ENCODE results near the gene SEC14L3. TPM values are rescaled to one million over a fixed set of nuclear protein-coding genes. Genes with fewer than 3 reads are reported as not detected.

Gene SEC14L3
- total and polyA plus RNA-seq, 10 of the 15 experiments (the other 5 are each of a cell fraction or from before 2014, with no cell fraction given) = 0.03 TPM; not detected in 9

DNA sequence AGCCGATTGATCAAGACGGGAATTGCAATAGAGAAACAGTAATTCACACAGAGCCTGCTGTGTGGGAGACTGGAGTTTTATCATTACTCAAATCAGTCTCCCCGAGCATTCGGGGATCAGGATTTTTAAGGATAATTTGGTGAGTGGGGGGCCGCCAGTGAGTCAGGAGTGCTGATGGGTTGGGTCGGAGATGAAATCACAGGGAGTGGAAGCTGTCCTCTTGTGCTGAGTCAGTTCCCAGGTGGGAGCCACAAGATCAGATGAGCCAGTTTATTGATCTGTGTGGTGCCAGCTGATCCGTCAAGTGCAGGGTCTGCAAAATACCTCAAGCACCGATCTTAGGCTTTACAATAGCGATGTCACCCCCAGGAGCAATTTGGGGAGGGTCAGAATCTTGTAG lies 30.7 kb downstream of the SEC14L3 start:
- DNase-seq (ENCODE audit: low read depth, low spot score) (no peak), ATAC-seq (no peak), FAIRE-seq (no peak)
- no peak overlapping the region for H3K4me3 ChIP-seq
- RAD21 ChIA-PET (ENCODE audit: unreplicated experiment) = no interaction called here
- H3K9ac ChIP-seq (ENCODE audit: control insufficient read depth, insufficient read depth, low read length) = no peak overlapping the region
- POLR2A ChIA-PET = interaction anchor here (0.6 to 1.6 kb wide), 2 partner anchors 17 to 34 kb away, joined by 4 read pairs; no protein-coding TSS in a partner anchor
- intact Hi-C loops (cut with micrococcal nuclease; ENCODE audit: unreplicated experiment) (no loop called here), in situ Hi-C loops (cut with MboI) (loop anchor here (10.0 kb wide), 1 partner anchor 314 kb away; no protein-coding TSS in a partner anchor)
- no peak overlapping the region for H3K4me2 ChIP-seq (ENCODE audit: control insufficient read depth, insufficient read depth)
- no peak overlapping the region for H3K27ac ChIP-seq (ENCODE audit: control insufficient read depth, insufficient read depth)
- no peaks in the 10 kb centered on the region for H3K79me2 ChIP-seq (ENCODE audit: control insufficient read depth, insufficient read depth, low read length)
- 66% methylated on average over 9 of the region's 9 CpGs for WGBS (ENCODE audit: insufficient coverage, insufficient replicate concordance, low lambda C conversion rate, missing lambda C conversion rate)
- SMC1A ChIA-PET (ENCODE audit: uncharacterized antibody, unreplicated experiment) = interaction anchor here (1.5 kb wide), 1 partner anchor 17 kb away, joined by 8 read pairs; the partner anchor contains the start of gene MTFP1
- H4K20me1 ChIP-seq (ENCODE audit: control insufficient read depth, insufficient read depth) = no peaks in the 10 kb centered on the region
- TF ChIP-seq, protein P1, sequence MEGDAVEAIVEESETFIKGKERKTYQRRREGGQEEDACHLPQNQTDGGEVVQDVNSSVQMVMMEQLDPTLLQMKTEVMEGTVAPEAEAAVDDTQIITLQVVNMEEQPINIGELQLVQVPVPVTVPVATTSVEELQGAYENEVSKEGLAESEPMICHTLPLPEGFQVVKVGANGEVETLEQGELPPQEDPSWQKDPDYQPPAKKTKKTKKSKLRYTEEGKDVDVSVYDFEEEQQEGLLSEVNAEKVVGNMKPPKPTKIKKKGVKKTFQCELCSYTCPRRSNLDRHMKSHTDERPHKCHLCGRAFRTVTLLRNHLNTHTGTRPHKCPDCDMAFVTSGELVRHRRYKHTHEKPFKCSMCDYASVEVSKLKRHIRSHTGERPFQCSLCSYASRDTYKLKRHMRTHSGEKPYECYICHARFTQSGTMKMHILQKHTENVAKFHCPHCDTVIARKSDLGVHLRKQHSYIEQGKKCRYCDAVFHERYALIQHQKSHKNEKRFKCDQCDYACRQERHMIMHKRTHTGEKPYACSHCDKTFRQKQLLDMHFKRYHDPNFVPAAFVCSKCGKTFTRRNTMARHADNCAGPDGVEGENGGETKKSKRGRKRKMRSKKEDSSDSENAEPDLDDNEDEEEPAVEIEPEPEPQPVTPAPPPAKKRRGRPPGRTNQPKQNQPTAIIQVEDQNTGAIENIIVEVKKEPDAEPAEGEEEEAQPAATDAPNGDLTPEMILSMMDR (IDR thresholded peaks at IDR 0.05 in 2 of 3, conservative IDR thresholded peaks at IDR 0.05 in 1 of 3; ENCODE audit: control insufficient read depth in 2 of 3, extremely low read depth in 1 of 3, insufficient read depth in 1 of 3, low read depth in 3 of 3, low read length in 3 of 3) = no peak
- no TSS peak for BruUV-seq (replicated peaks)
- H2AFZ ChIP-seq (ENCODE audit: control insufficient read depth, low read depth, low read length) = no peak overlapping the region
- peaks cover 11% of the 10 kb centered on the region for H3K4me1 ChIP-seq (ENCODE audit: control insufficient read depth, insufficient read depth, low read length)
- no peaks in the 10 kb centered on the region for H3K36me3 ChIP-seq (ENCODE audit: control insufficient read depth in 2 of 2, insufficient read depth in 2 of 2, low read length in 1 of 2)
- H3K9me3 ChIP-seq (replicated peaks; ENCODE audit: control insufficient read depth, insufficient read depth, low read length) = peaks cover under 1% of the 10 kb centered on the region; the same call in 2 of the 3 replicates
- no peaks in the 10 kb centered on the region for H3K27me3 ChIP-seq (replicated peaks in 1 of 2; ENCODE audit: control insufficient read depth in 2 of 2, insufficient read depth in 2 of 2, low read length in 1 of 2)
- CTCF ChIA-PET = no interaction called here

DNA sequence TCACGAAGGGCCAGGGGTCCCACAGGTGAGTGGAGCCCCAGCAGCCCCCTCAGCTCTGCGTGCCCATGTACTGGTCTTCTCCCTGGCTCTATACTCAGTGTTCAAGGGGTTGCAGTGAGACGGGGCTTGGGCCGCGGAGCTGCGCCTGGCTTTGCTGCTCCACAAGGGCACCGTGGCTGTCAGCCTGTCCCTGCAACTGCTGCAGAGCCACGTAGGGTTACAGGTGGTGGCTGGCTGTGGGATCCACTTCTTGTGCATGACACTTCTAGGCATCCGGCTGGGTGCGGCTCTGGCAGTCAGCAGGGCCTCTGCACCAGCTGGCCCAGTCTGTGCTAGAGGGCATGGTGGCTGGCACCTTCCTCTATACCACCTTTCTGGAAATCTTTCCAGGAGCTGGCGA lies 32.0 kb downstream of the SEC14L3 start:
- POLR2A ChIA-PET = no interaction called here
- ATAC-seq = no peak
- H3K27me3 ChIP-seq (replicated peaks in 1 of 2; ENCODE audit: control insufficient read depth in 2 of 2, insufficient read depth in 2 of 2, low read length in 1 of 2) = no peaks in the 10 kb centered on the region
- H4K20me1 ChIP-seq (ENCODE audit: control insufficient read depth, insufficient read depth) = no peaks in the 10 kb centered on the region
- H3K36me3 ChIP-seq (ENCODE audit: control insufficient read depth in 2 of 2, insufficient read depth in 2 of 2, low read length in 1 of 2) = no peaks in the 10 kb centered on the region
- no peak overlapping the region for H3K4me3 ChIP-seq
- H3K27ac ChIP-seq (ENCODE audit: control insufficient read depth, insufficient read depth) = no peak overlapping the region
- no peak for TF ChIP-seq NFYB (IDR thresholded peaks at IDR 0.05; ENCODE audit: insufficient read depth, low read depth, low read length)
- no peak for TF ChIP-seq EGR1 (IDR thresholded peaks at IDR 0.05; ENCODE audit: borderline replicate concordance in 1 of 2, low read depth in 2 of 2, low read length in 2 of 2)
- no peak for TF ChIP-seq TCF12 (IDR thresholded peaks at IDR 0.05; ENCODE audit: low read depth, low read length)
- no peak for TF ChIP-seq RELA (IDR thresholded peaks at IDR 0.05; ENCODE audit: borderline replicate concordance, partially characterized antibody)
- TF ChIP-seq EZH2 (IDR thresholded peaks at IDR 0.05; ENCODE audit: borderline replicate concordance, control insufficient read depth, low read depth, low read length) = no peak
- TF ChIP-seq, protein P2, sequence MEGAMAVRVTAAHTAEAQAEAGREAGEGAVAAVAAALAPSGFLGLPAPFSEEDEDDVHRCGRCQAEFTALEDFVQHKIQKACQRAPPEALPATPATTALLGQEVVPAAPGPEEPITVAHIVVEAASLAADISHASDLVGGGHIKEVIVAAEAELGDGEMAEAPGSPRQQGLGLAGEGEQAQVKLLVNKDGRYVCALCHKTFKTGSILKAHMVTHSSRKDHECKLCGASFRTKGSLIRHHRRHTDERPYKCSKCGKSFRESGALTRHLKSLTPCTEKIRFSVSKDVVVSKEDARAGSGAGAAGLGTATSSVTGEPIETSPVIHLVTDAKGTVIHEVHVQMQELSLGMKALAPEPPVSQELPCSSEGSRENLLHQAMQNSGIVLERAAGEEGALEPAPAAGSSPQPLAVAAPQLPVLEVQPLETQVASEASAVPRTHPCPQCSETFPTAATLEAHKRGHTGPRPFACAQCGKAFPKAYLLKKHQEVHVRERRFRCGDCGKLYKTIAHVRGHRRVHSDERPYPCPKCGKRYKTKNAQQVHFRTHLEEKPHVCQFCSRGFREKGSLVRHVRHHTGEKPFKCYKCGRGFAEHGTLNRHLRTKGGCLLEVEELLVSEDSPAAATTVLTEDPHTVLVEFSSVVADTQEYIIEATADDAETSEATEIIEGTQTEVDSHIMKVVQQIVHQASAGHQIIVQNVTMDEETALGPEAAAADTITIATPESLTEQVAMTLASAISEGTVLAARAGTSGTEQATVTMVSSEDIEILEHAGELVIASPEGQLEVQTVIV (IDR thresholded peaks at IDR 0.05; ENCODE audit: borderline replicate concordance, partially characterized antibody) = no peak
- TF ChIP-seq MTA2 (IDR thresholded peaks at IDR 0.05; ENCODE audit: low read depth) = no peak
- TF ChIP-seq IRF4 (IDR thresholded peaks at IDR 0.05; ENCODE audit: low read depth, low read length) = no peak
- TF ChIP-seq NBN (IDR thresholded peaks at IDR 0.05) = no peak
- TF ChIP-seq WRNIP1 (IDR thresholded peaks at IDR 0.05; ENCODE audit: borderline replicate concordance, low read depth, low read length) = no peak
- TF ChIP-seq BMI1 (IDR thresholded peaks at IDR 0.05; ENCODE audit: borderline replicate concordance) = no peak
- no peak overlapping the region for H3K9ac ChIP-seq (ENCODE audit: control insufficient read depth, insufficient read depth, low read length)
- no peak for DNase-seq (ENCODE audit: low read depth, low spot score)
- CTCF ChIA-PET = no interaction called here
- RAD21 ChIA-PET (ENCODE audit: unreplicated experiment) = no interaction called here
- intact Hi-C loops (cut with micrococcal nuclease; ENCODE audit: unreplicated experiment) = no loop called here
- peaks cover 8% of the 10 kb centered on the region; the same call in 2 of the 3 replicates for H3K9me3 ChIP-seq (replicated peaks; ENCODE audit: control insufficient read depth, insufficient read depth, low read length)
- H2AFZ ChIP-seq (ENCODE audit: control insufficient read depth, low read depth, low read length) = no peak overlapping the region
- peaks cover 20% of the 10 kb centered on the region for H3K4me1 ChIP-seq (ENCODE audit: control insufficient read depth, insufficient read depth, low read length)
- WGBS (ENCODE audit: insufficient coverage, insufficient replicate concordance, low lambda C conversion rate, missing lambda C conversion rate) = 66% methylated on average over 11 of the region's 11 CpGs
- SMC1A ChIA-PET (ENCODE audit: uncharacterized antibody, unreplicated experiment) = interaction anchor here (1.2 kb wide), 1 partner anchor 16 kb away, joined by 4 read pairs; no protein-coding TSS in a partner anchor
- no peak for FAIRE-seq
- no peak overlapping the region for H3K4me2 ChIP-seq (ENCODE audit: control insufficient read depth, insufficient read depth)
- H3K79me2 ChIP-seq (ENCODE audit: control insufficient read depth, insufficient read depth, low read length) = no peaks in the 10 kb centered on the region
- no TSS peak for BruUV-seq (replicated peaks)
- in situ Hi-C loops (cut with MboI) = loop anchor here (10.0 kb wide), 1 partner anchor 315 kb away; no protein-coding TSS in a partner anchor

All from GM12878 (cell line).